Neural cell (in vitro differentiated cells): ENCODE data around the gene CCDC127. TPM values are rescaled to one million over a fixed set of nuclear protein-coding genes. Genes with fewer than 3 reads are reported as not detected.
"Not testable (repeated sequence)": the region's sequence is repeated elsewhere in the genome, so short reads cannot be mapped to it uniquely, and the experiment has no call there.

Experiments
- H2AFZ ChIP-seq: fragments of 200-600, 300-800 bp; sonication (generic), shearing (Covaris generic); 2 replicates; pipeline ENCODE4 v1.6.0; 2014; ENCODE audit warnings: low read depth, mild to moderate bottlenecking, antibody characterized with exemption, low read length, moderate library complexity
- H3F3A ChIP-seq: fragments of 200-600 bp; shearing (Covaris generic); 2 replicates; pipeline ENCODE4 v1.6.1; 2016; ENCODE audit warnings: mild to moderate bottlenecking, moderate library complexity, mixed read lengths, antibody characterized with exemption, low read length; ENCODE audit not compliant: insufficient read depth, poor library complexity, severe bottlenecking
- H3K27ac ChIP-seq: fragments of 200-600, 300-800 bp; sonication (generic), shearing (Covaris generic); 2 replicates; pipeline ENCODE4 v1.5.1; 2014; ENCODE audit warnings: mild to moderate bottlenecking, low read length, moderate library complexity
- H3K27me3 ChIP-seq: fragments of 300-800, 200-600 bp; sonication (generic), shearing (Covaris generic); 2 replicates; pipeline ENCODE4 v1.6.0; 2014; ENCODE audit warnings: mild to moderate bottlenecking, low read depth, low read length, moderate library complexity; ENCODE audit not compliant: insufficient read depth
- H3K36me3 ChIP-seq: fragments of 300-800, 200-600 bp; sonication (generic), shearing (Covaris generic); 2 replicates; pipeline ENCODE4 v1.5.1; 2014; ENCODE audit warnings: mild to moderate bottlenecking, antibody characterized with exemption, low read length, moderate library complexity; ENCODE audit not compliant: insufficient read depth
- H3K4me2 ChIP-seq: fragments of 300-800, 200-600 bp; sonication (generic), shearing (Covaris generic); 2 replicates; pipeline ENCODE4 v1.6.0; 2014; ENCODE audit warnings: mild to moderate bottlenecking, low read length
- H3K4me3 ChIP-seq: fragments of 300-800, 200-600 bp; sonication (generic), shearing (Covaris generic); 2 replicates; pipeline ENCODE4 v1.5.1; 2014; ENCODE audit warnings: mild to moderate bottlenecking, low read length, moderate library complexity
- H3K79me2 ChIP-seq: fragments of 200-600 bp; shearing (Covaris generic); replicated peaks from 2 replicates; pipeline ENCODE4 v1.6.0; 2014; ENCODE audit warnings: mild to moderate bottlenecking, low read length, moderate library complexity; ENCODE audit not compliant: insufficient read depth
- H3K9ac ChIP-seq: fragments of 300-800, 200-600 bp; sonication (generic), shearing (Covaris generic); 2 replicates; pipeline ENCODE4 v1.6.1; 2016; ENCODE audit warnings: mild to moderate bottlenecking, low read length, mixed read lengths
- H3K9me2 ChIP-seq: fragments of 200-600 bp; shearing (Covaris generic); 2 replicates; pipeline ENCODE4 v1.6.1; 2016; ENCODE audit warnings: mild to moderate bottlenecking, low read length, mixed read lengths; ENCODE audit not compliant: insufficient read depth
- H3K9me3 ChIP-seq: fragments of 200-600, 300-800 bp; sonication (generic), shearing (Covaris generic); 2 replicates; pipeline ENCODE4 v1.6.1; 2016; ENCODE audit warnings: mild to moderate bottlenecking, mixed run types, low read length, moderate library complexity, mixed read lengths
- H4K20me1 ChIP-seq: fragments of 200-600 bp; shearing (Covaris generic); 2 replicates; pipeline ENCODE4 v1.6.1; 2016; ENCODE audit warnings: mild to moderate bottlenecking, mixed run types; ENCODE audit not compliant: insufficient read depth
- EP300 ChIP-seq: fragments of 450-650 bp; conservative IDR thresholded peaks from 2 replicates; pipeline ENCODE4 v1.6.1; 2014; ENCODE audit warnings: antibody characterized with exemption, mild to moderate bottlenecking, moderate library complexity; ENCODE audit not compliant: poor library complexity, severe bottlenecking
- EZH2 ChIP-seq: fragments of 200-600, 300-800 bp; shearing (Covaris generic), sonication (generic); IDR thresholded peaks from 2 replicates; pipeline ENCODE4 v1.6.1; 2014; ENCODE audit warnings: antibody characterized with exemption, low read length, borderline replicate concordance, mild to moderate bottlenecking; ENCODE audit not compliant: insufficient read depth, poor library complexity, severe bottlenecking
- MXI1 ChIP-seq: fragments of 450-650 bp; conservative IDR thresholded peaks from 2 replicates; pipeline ENCODE4 v1.6.1; 2014; ENCODE audit warnings: antibody characterized with exemption, mild to moderate bottlenecking; ENCODE audit not compliant: poor library complexity, severe bottlenecking
- POLR2AphosphoS5 ChIP-seq: IDR thresholded peaks from 2 replicates; pipeline ENCODE4 v1.6.1; 2012
- RAD21 ChIP-seq: fragments of 450-650 bp; conservative IDR thresholded peaks from 2 replicates; pipeline ENCODE4 v1.6.1; 2014; ENCODE audit warnings: antibody characterized with exemption, mild to moderate bottlenecking, moderate library complexity
- SMC3 ChIP-seq: fragments of 450-650 bp; conservative IDR thresholded peaks from 2 replicates; pipeline ENCODE4 v1.6.1; 2014; ENCODE audit warnings: antibody characterized with exemption, mild to moderate bottlenecking, moderate library complexity; ENCODE audit not compliant: poor library complexity
- TAF1 ChIP-seq: IDR thresholded peaks from 2 replicates; pipeline ENCODE4 v1.6.1; 2012; ENCODE audit warnings: low read depth
- polyA plus RNA-seq: library from polyadenylated mRNA; depleted of rRNA; stranded (reverse); fragments of >200 nt; gene quantifications from 2 replicates; pipeline ENCODE4 v1.2.3, GENCODE V29; 2014
- TF ChIP-seq, protein P1 (sequence below): IDR thresholded peaks from 2 replicates; pipeline ENCODE4 v1.6.1; 2012; ENCODE audit warnings: borderline replicate concordance
- TF ChIP-seq, protein P2 (sequence below): fragments of 450-650 bp; IDR thresholded peaks from 2 replicates; pipeline ENCODE4 v1.5.1; 2014; ENCODE audit warnings: antibody characterized with exemption, mild to moderate bottlenecking, moderate library complexity; ENCODE audit not compliant: poor library complexity, severe bottlenecking

Gene CCDC127
- polyA plus RNA-seq, 1 donor from 2014 or later, result 5.4 TPM

DNA sequence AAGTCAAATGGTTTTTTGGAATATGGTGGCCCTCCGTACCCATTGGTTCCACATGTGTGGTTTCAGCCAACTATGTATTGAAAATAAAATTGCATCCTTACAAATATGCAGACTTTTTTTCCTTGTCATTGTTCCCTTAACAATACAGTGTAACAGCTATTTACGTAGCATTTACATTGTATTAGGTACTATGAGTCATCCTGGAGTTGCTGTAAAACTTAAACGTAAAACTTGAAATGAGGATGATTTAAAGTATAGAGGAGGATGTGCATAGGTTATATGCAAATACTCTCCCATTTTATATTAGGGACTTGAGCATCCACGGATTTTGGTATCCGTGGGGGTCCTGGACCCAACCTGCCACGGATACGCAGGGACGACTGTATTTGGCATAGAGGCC, 16.5 kb upstream of the CCDC127 start:
- no peaks in the 10 kb centered on the region for H3K27me3 ChIP-seq
- no peak overlapping the region for H3K4me2 ChIP-seq
- no peak for TF ChIP-seq RAD21
- no peak for TF ChIP-seq EZH2
- TF ChIP-seq MXI1, result no peak
- TF ChIP-seq EP300, result no peak
- no peak for TF ChIP-seq POLR2AphosphoS5
- no peak for TF ChIP-seq TAF1
- TF ChIP-seq, protein P1, sequence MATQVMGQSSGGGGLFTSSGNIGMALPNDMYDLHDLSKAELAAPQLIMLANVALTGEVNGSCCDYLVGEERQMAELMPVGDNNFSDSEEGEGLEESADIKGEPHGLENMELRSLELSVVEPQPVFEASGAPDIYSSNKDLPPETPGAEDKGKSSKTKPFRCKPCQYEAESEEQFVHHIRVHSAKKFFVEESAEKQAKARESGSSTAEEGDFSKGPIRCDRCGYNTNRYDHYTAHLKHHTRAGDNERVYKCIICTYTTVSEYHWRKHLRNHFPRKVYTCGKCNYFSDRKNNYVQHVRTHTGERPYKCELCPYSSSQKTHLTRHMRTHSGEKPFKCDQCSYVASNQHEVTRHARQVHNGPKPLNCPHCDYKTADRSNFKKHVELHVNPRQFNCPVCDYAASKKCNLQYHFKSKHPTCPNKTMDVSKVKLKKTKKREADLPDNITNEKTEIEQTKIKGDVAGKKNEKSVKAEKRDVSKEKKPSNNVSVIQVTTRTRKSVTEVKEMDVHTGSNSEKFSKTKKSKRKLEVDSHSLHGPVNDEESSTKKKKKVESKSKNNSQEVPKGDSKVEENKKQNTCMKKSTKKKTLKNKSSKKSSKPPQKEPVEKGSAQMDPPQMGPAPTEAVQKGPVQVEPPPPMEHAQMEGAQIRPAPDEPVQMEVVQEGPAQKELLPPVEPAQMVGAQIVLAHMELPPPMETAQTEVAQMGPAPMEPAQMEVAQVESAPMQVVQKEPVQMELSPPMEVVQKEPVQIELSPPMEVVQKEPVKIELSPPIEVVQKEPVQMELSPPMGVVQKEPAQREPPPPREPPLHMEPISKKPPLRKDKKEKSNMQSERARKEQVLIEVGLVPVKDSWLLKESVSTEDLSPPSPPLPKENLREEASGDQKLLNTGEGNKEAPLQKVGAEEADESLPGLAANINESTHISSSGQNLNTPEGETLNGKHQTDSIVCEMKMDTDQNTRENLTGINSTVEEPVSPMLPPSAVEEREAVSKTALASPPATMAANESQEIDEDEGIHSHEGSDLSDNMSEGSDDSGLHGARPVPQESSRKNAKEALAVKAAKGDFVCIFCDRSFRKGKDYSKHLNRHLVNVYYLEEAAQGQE, result no peak
- TF ChIP-seq, protein P2, sequence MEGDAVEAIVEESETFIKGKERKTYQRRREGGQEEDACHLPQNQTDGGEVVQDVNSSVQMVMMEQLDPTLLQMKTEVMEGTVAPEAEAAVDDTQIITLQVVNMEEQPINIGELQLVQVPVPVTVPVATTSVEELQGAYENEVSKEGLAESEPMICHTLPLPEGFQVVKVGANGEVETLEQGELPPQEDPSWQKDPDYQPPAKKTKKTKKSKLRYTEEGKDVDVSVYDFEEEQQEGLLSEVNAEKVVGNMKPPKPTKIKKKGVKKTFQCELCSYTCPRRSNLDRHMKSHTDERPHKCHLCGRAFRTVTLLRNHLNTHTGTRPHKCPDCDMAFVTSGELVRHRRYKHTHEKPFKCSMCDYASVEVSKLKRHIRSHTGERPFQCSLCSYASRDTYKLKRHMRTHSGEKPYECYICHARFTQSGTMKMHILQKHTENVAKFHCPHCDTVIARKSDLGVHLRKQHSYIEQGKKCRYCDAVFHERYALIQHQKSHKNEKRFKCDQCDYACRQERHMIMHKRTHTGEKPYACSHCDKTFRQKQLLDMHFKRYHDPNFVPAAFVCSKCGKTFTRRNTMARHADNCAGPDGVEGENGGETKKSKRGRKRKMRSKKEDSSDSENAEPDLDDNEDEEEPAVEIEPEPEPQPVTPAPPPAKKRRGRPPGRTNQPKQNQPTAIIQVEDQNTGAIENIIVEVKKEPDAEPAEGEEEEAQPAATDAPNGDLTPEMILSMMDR, result no peak
- TF ChIP-seq SMC3, result no peak
- no peaks in the 10 kb centered on the region for H3K79me2 ChIP-seq
- no peaks in the 10 kb centered on the region for H3F3A ChIP-seq
- H3K9me2 ChIP-seq, result no peaks in the 10 kb centered on the region
- no peaks in the 10 kb centered on the region for H3K9me3 ChIP-seq
- H3K27ac ChIP-seq, result no peak overlapping the region
- no peak overlapping the region for H3K9ac ChIP-seq
- H3K36me3 ChIP-seq, result no peaks in the 10 kb centered on the region
- H3K4me3 ChIP-seq, result no peak overlapping the region
- no peak overlapping the region for H2AFZ ChIP-seq
- no peaks in the 10 kb centered on the region for H4K20me1 ChIP-seq

DNA sequence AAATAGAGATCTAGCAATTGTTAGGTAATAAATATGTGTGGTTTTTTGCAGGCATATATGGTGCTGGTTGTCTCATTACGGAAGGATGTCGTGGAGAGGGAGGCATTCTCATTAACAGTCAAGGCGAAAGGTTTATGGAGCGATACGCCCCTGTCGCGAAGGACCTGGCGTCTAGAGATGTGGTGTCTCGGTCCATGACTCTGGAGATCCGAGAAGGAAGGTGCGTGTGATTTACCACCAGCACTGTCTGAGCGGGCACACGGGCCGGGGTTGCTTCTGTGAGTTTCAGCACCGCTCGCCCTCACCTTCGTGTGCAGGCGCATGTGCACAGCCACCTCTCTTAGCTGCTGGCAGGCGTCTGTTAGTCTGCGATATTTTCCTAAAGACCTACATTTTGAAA, 15.5 kb upstream of the CCDC127 start:
- not testable (repeated sequence) for H3K9me2 ChIP-seq, H3K9ac ChIP-seq, H3K36me3 ChIP-seq, H3K9me3 ChIP-seq, H3K27ac ChIP-seq, H3K27me3 ChIP-seq, H4K20me1 ChIP-seq, H3K79me2 ChIP-seq, H2AFZ ChIP-seq, H3K4me3 ChIP-seq, H3F3A ChIP-seq, H3K4me2 ChIP-seq

DNA sequence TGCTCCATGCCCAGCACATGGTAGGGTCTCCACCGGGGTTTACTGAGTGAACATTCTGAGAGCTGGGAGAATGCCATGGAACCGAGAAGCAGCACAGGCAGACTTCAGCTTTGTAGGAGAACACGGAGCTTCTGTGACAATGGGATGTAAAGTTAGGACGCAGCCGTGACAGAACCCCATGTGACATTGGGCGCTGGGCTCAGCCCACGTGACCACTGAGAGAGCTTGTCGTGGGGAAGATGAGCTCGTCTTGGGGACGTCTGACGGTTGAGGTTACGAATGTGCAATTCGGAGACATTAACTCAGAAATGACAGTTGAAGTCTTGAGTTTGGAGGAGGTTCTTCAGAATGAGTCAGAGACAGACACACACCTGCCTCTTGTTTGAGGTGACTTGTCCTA, 13.7 kb upstream of the CCDC127 start:
- Histone ChIP-seq H3K36me3 (no peaks in the 10 kb centered on the region), H3K27me3 (no peaks in the 10 kb centered on the region), H3K4me2 (no peak overlapping the region), H3K9me2 (no peaks in the 10 kb centered on the region), H3F3A (no peaks in the 10 kb centered on the region), H3K4me3 (no peak overlapping the region), H3K79me2 (no peaks in the 10 kb centered on the region), H3K27ac (no peak overlapping the region), H4K20me1 (no peaks in the 10 kb centered on the region), H3K9ac (no peak overlapping the region), H3K9me3 (no peaks in the 10 kb centered on the region), H2AFZ (no peak overlapping the region)
- TF ChIP-seq EP300 (no peak), RAD21 (no peak), SMC3 (no peak), MXI1 (no peak), TAF1 (no peak), EZH2 (no peak), POLR2AphosphoS5 (no peak)
- TF ChIP-seq, protein P1, result no peak
- TF ChIP-seq, protein P2, result no peak
